ENCODE results near the gene SNF8. TPM values are rescaled to one million over a fixed set of nuclear protein-coding genes. Genes with fewer than 3 reads are reported as not detected.
A peak's percentile ranks its signal among the peaks of the same experiment; 100 is the strongest.

SNF8 gene
- total and polyA plus RNA-seq, 12 donors: 90.0 to 196 (median 106) TPM

- no peaks in the 10 kb centered on the region for H3K27me3 ChIP-seq
- H3K9me3 ChIP-seq: no peaks in the 10 kb centered on the region
- peaks cover 0 to 100% (median 43%) of the 10 kb centered on the region in 9 donors for H3K36me3 ChIP-seq
- TF ChIP-seq CTCF (IDR thresholded peaks at IDR 0.05): no peak
- peaks cover 0 to 56% (median 21%) of the 10 kb centered on the region in 9 donors for H3K4me1 ChIP-seq
- 68 to 84% methylated on average over 5 of the region's 5 CpGs for WGBS, 2 donors
- no peak overlapping the region for H3K4me3 ChIP-seq
- intact Hi-C loops (cut with DNase I): no loop called here
- ATAC-seq (peak in 2 of 8 donors; percentile 44 to 77), DNase-seq (no peak)
- peak overlapping the region in 1 of 10 donors; percentile 75 for H3K27ac ChIP-seq
These were observed 29.0 kb downstream of the SNF8 start for GRCh38 chr17:48915459-48916282.

- Histone ChIP-seq H3K4me1 (peaks cover 0 to 76% (median 40%) of the 10 kb centered on the region in 9 donors), H3K9me3 (no peaks in the 10 kb centered on the region), H3K27me3 (no peaks in the 10 kb centered on the region), H3K27ac (no peak overlapping the region), H3K4me3 (no peak overlapping the region), H3K36me3 (peaks cover 0 to 72% (median 13%) of the 10 kb centered on the region in 9 donors)
- ATAC-seq: no peak
- WGBS, 2 donors: 86 to 87% methylated on average over 2 of the region's 2 CpGs
- no peak for DNase-seq
- no peak for TF ChIP-seq CTCF (IDR thresholded peaks at IDR 0.05)
- intact Hi-C loops (cut with DNase I): no loop called here
These were observed 32.2 kb downstream of the SNF8 start for GRCh38 chr17:48912476-48912875.

GRCh38 chr17:48910370-48910769, 34.3 kb downstream of the SNF8 start:
- ATAC-seq (no peak), DNase-seq (no peak)
- intact Hi-C loops (cut with DNase I): no loop called here
- WGBS, 2 donors: 57 to 62% methylated on average over 2 of the region's 2 CpGs
- Histone ChIP-seq H3K36me3 (peaks cover 0 to 51% (median 7%) of the 10 kb centered on the region in 9 donors), H3K4me3 (no peak overlapping the region), H3K27me3 (no peaks in the 10 kb centered on the region), H3K4me1 (peaks cover 0 to 68% (median 41%) of the 10 kb centered on the region in 9 donors), H3K27ac (no peak overlapping the region), H3K9me3 (no peaks in the 10 kb centered on the region)
- TF ChIP-seq CTCF (IDR thresholded peaks at IDR 0.05): no peak

- peaks cover 0 to 45% (median 7%) of the 10 kb centered on the region in 9 donors for H3K36me3 ChIP-seq
- peak overlapping the region in 3 of 10 donors; percentile 7 to 97 (median 96) for H3K27ac ChIP-seq
- H3K4me3 ChIP-seq: peak overlapping the region in 6 of 10 donors; percentile 59 to 93 (median 85)
- TF ChIP-seq CTCF (IDR thresholded peaks at IDR 0.05): no peak
- intact Hi-C loops (cut with DNase I): loop anchor here in 5 of 10 donors (2.0 to 5.0 kb wide), 3 partner anchors 17 to 35 kb away; partner anchors contain the start of genes SNF8 (in 4 of the 5) and ATP5MC1 (in 3 of the 5)
- H3K9me3 ChIP-seq: no peaks in the 10 kb centered on the region
- WGBS, 2 donors: 56 to 63% methylated on average over 4 of the region's 4 CpGs
- no peak for DNase-seq
- ATAC-seq: no peak
- peaks cover 0 to 62% (median 35%) of the 10 kb centered on the region in 9 donors for H3K4me1 ChIP-seq
- no peaks in the 10 kb centered on the region for H3K27me3 ChIP-seq
These were observed 34.9 kb downstream of the SNF8 start for GRCh38 chr17:48909783-48910182.
